ENCODE results near the gene KSR1.

DNA sequence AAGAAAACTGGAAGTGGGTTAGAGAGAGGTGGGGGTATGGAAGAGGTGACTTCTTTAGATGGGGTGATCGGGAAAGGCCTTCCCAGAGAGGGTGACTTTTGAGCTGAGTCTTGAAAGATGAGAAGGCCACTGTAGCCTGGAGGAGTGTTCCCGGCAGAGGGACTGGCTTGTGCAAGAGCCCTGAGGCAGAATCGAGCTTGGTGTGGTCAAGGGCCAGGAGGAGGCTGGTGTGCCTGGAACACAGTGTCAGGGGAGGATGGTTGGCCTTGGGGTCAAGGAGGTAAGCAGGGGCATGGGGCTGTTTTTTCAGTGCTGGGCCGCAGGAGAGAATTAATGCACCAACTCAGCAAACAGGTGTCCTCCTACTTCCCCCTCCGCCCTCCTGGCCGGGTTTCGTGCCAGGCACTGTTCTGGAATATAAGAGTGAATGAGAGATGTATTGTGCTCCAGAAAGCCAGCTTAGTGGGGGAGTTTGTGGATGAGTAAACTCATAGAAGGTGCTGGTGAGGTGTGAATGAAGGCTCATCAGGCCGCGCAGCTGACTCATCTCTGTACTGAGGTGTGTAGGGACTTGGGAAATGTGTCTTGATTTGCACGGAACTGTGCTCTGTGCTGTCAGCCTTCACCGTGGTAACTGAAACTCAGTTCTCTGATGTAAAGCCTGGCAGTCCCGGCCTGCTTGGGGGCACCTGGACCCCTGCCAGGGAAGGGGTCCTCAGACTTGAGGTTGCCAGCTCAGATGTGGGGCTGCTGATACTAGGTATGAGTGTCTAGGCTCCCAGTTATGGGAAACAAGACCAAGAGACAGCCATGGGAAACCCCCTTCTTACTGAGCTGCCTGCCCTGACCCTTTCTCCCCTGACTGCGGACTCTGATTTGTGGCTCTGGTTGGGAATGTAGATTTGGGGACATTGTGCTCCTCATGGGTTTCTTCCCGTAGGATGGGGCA lies 15.3 kb downstream of the KSR1 start:
- TF ChIP-seq, protein P1, sequence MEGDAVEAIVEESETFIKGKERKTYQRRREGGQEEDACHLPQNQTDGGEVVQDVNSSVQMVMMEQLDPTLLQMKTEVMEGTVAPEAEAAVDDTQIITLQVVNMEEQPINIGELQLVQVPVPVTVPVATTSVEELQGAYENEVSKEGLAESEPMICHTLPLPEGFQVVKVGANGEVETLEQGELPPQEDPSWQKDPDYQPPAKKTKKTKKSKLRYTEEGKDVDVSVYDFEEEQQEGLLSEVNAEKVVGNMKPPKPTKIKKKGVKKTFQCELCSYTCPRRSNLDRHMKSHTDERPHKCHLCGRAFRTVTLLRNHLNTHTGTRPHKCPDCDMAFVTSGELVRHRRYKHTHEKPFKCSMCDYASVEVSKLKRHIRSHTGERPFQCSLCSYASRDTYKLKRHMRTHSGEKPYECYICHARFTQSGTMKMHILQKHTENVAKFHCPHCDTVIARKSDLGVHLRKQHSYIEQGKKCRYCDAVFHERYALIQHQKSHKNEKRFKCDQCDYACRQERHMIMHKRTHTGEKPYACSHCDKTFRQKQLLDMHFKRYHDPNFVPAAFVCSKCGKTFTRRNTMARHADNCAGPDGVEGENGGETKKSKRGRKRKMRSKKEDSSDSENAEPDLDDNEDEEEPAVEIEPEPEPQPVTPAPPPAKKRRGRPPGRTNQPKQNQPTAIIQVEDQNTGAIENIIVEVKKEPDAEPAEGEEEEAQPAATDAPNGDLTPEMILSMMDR (IDR thresholded peaks at IDR 0.05) = no peak
- TF ChIP-seq POLR2A (IDR thresholded peaks at IDR 0.05) (no peak), POLR2AphosphoS5 (IDR thresholded peaks at IDR 0.05; ENCODE audit: insufficient read depth in 1 of 2, low read depth in 1 of 2) (peak; percentile 13 to 50)

All from vagina (tissue), 2 donors.